K562 treated with DMSO at 1 percent for 24 hours (cell line): ENCODE data around the gene ADAMTSL3. TPM values are rescaled to one million over a fixed set of nuclear protein-coding genes. Genes with fewer than 3 reads are reported as not detected.

ENCODE experiments used
- total RNA-seq: library from RNA; unstranded; fragments of 300-600 nt; gene quantifications from 2 replicates; pipeline ENCODE4 v1.2.3, GENCODE V29; 2022; ENCODE audit warnings: low read depth; ENCODE audit not compliant: insufficient read depth

The ADAMTSL3 gene, protein sequence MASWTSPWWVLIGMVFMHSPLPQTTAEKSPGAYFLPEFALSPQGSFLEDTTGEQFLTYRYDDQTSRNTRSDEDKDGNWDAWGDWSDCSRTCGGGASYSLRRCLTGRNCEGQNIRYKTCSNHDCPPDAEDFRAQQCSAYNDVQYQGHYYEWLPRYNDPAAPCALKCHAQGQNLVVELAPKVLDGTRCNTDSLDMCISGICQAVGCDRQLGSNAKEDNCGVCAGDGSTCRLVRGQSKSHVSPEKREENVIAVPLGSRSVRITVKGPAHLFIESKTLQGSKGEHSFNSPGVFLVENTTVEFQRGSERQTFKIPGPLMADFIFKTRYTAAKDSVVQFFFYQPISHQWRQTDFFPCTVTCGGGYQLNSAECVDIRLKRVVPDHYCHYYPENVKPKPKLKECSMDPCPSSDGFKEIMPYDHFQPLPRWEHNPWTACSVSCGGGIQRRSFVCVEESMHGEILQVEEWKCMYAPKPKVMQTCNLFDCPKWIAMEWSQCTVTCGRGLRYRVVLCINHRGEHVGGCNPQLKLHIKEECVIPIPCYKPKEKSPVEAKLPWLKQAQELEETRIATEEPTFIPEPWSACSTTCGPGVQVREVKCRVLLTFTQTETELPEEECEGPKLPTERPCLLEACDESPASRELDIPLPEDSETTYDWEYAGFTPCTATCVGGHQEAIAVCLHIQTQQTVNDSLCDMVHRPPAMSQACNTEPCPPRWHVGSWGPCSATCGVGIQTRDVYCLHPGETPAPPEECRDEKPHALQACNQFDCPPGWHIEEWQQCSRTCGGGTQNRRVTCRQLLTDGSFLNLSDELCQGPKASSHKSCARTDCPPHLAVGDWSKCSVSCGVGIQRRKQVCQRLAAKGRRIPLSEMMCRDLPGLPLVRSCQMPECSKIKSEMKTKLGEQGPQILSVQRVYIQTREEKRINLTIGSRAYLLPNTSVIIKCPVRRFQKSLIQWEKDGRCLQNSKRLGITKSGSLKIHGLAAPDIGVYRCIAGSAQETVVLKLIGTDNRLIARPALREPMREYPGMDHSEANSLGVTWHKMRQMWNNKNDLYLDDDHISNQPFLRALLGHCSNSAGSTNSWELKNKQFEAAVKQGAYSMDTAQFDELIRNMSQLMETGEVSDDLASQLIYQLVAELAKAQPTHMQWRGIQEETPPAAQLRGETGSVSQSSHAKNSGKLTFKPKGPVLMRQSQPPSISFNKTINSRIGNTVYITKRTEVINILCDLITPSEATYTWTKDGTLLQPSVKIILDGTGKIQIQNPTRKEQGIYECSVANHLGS (N-terminal part only)
- total RNA-seq, result not detected in 2 replicates

DNA sequence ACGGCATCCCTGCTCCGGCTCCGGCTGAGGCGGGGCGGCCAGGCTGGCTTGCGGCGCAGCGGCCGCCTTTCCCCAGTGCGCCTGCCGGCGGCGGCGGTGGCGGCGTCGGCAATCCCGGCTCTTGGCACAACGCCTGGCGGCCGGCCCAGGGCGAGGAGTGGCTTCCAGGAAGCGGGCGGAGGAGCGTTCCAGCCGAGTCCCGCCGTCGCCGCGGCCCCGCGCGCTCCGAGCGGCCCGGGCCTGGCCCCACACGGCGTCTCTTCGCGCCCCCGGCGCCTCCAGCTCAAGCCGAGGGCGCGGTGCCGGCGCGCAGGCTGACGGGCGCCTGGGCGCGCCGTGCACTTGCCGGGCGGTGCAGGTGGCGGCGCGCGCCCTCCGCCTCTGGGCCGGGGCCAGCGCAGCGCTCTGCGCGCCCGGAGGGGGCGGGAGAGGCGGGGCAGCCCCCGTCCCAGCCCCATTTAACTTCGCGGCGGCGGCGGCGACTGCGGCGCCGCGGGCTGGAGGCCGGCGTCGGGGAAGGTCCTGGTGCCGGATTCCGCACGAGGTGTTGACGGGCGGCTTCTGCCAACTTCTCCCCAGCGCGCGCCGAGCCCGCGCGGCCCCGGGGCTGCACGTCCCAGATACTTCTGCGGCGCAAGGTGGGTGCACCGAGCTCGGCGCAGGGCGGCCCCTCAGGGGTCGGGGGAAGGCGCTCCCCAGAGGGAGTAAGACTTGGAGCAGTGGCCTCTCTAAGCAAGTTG lies at the start of gene ADAMTSL3:
TSS of gene ADAMTSL3 (plus strand) at position 485 of the 740 bp plus-strand sequence. CDS start 1,639 bp downstream, outside the sequence.

Other genes with a start within 250 kb of the ADAMTSL3 start
- 4.3 and 5.3 TPM in 2 replicates for gene SH3GL3, start 206.8 kb upstream of the ADAMTSL3 start, total RNA-seq